Measurements from ENCODE around the gene KREMEN2.

The KREMEN2 gene

GRCh38 chr16:2966043-2966807 lies 2.1 kb downstream of the KREMEN2 start:
- DNase-seq = no peak

- no peak for DNase-seq
These were observed 2.7 kb downstream of the KREMEN2 start for GRCh38 chr16:2966808-2967191.

- no peak for DNase-seq
These were observed 3.1 kb downstream of the KREMEN2 start for GRCh38 chr16:2967211-2967631.

GRCh38 chr16:2967721-2968161 lies 3.7 kb downstream of the KREMEN2 start:
- no peak for DNase-seq

- DNase-seq = no peak
These were observed 4.3 kb downstream of the KREMEN2 start for GRCh38 chr16:2968368-2968737.

GRCh38 chr16:2968738-2969544 lies 4.9 kb downstream of the KREMEN2 start, which contains the start of gene PAQR4:
Gene PAQR4, plus strand, starts transcription at chr16:2969348. Its CDS starts 327 bp downstream, at chr16:2969675.
- peak; percentile 90 for DNase-seq

- DNase-seq = peak; percentile 89
These were observed 5.8 kb downstream of the KREMEN2 start for GRCh38 chr16:2969545-2970521.

GRCh38 chr16:2970563-2970962 lies 6.5 kb downstream of the KREMEN2 start:
- DNase-seq = no peak

GRCh38 chr16:2971134-2971984 lies 7.3 kb downstream of the KREMEN2 start:
- no peak for DNase-seq

GRCh38 chr16:2971985-2972784 lies 8.1 kb downstream of the KREMEN2 start:
- DNase-seq = no peak

GRCh38 chr16:2973093-2973492 lies 9.0 kb downstream of the KREMEN2 start:
- no peak for DNase-seq

GRCh38 chr16:2973605-2974318 lies 9.7 kb downstream of the KREMEN2 start:
- DNase-seq = no peak

- DNase-seq = no peak
These were observed 10.4 kb downstream of the KREMEN2 start for GRCh38 chr16:2974319-2975056.

GRCh38 chr16:2975161-2975795 lies 11.2 kb downstream of the KREMEN2 start:
- DNase-seq = no peak

- DNase-seq = no peak
These were observed 12.1 kb downstream of the KREMEN2 start for GRCh38 chr16:2976201-2976600.

GRCh38 chr16:2976673-2977072 lies 12.6 kb downstream of the KREMEN2 start:
- DNase-seq = no peak

GRCh38 chr16:2977440-2977839 lies 13.4 kb downstream of the KREMEN2 start:
- DNase-seq = no peak

- no peak for DNase-seq
These were observed 15.7 kb downstream of the KREMEN2 start for GRCh38 chr16:2979669-2980226.
